DND-41 (cell line): ENCODE measurements around the gene AP1G1.

ENCODE experiments used
- EZH2 ChIP-seq: IDR thresholded peaks from 3 replicates; pipeline ENCODE4 v1.6.1; 2012; ENCODE audit warnings: borderline replicate concordance, low read depth, mild to moderate bottlenecking, moderate library complexity, low read length, inconsistent platforms; ENCODE audit not compliant: severe bottlenecking
- TF ChIP-seq, protein P1 (sequence below): IDR thresholded peaks from 2 replicates; pipeline ENCODE4 v1.5.1; 2012; ENCODE audit warnings: borderline replicate concordance, low read length, moderate library complexity, mild to moderate bottlenecking; ENCODE audit not compliant: poor library complexity, severe bottlenecking; ENCODE audit errors: extremely low read depth

GRCh38 chr16:71738855-71739254 lies 69.8 kb downstream of the AP1G1 start:
- TF ChIP-seq, protein P1, sequence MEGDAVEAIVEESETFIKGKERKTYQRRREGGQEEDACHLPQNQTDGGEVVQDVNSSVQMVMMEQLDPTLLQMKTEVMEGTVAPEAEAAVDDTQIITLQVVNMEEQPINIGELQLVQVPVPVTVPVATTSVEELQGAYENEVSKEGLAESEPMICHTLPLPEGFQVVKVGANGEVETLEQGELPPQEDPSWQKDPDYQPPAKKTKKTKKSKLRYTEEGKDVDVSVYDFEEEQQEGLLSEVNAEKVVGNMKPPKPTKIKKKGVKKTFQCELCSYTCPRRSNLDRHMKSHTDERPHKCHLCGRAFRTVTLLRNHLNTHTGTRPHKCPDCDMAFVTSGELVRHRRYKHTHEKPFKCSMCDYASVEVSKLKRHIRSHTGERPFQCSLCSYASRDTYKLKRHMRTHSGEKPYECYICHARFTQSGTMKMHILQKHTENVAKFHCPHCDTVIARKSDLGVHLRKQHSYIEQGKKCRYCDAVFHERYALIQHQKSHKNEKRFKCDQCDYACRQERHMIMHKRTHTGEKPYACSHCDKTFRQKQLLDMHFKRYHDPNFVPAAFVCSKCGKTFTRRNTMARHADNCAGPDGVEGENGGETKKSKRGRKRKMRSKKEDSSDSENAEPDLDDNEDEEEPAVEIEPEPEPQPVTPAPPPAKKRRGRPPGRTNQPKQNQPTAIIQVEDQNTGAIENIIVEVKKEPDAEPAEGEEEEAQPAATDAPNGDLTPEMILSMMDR, result no peak
- no peak for TF ChIP-seq EZH2
